Fibroblast of skin of back (primary cell): Measurements from ENCODE around the gene MXI1.
"Not testable (repeated sequence)": the region's sequence is repeated elsewhere in the genome, so short reads cannot be mapped to it uniquely, and the experiment has no call there.

Source experiments
- DNase-seq: peaks from one replicate; pipeline ENCODE4 v3.0.0-alpha.2; 2013

Gene MXI1

GRCh38 chr10:110324201-110324804 lies 116.9 kb downstream of the MXI1 start:
- DNase-seq, result no peak

GRCh38 chr10:110324805-110325280 lies 117.4 kb downstream of the MXI1 start:
- DNase-seq, result no peak

GRCh38 chr10:110326351-110327032 lies 119.1 kb downstream of the MXI1 start:
- DNase-seq, result peak; percentile 93

- DNase-seq, result no peak
Measured at GRCh38 chr10:110327262-110327914, 120.0 kb downstream of the MXI1 start.

- DNase-seq, result no peak
Measured at GRCh38 chr10:110330675-110331074, 123.3 kb downstream of the MXI1 start.

- DNase-seq, result not testable (repeated sequence)
Measured at GRCh38 chr10:110331226-110331795, 123.9 kb downstream of the MXI1 start.

- DNase-seq, result no peak
Measured at GRCh38 chr10:110334061-110334656, 126.8 kb downstream of the MXI1 start.

- DNase-seq, result no peak
Measured at GRCh38 chr10:110335314-110336064, 128.1 kb downstream of the MXI1 start.

GRCh38 chr10:110336111-110336721 lies 128.8 kb downstream of the MXI1 start:
- peak; percentile 98 for DNase-seq
